HuH-7.5 (cell line): ENCODE measurements around the gene NF2.
"Not testable (repeated sequence)": the region's sequence is repeated elsewhere in the genome, so short reads cannot be mapped to it uniquely, and the experiment has no call there.

Experiments
- DNase-seq: peaks from one replicate; pipeline ENCODE4 v3.0.0; 2011; ENCODE audit warnings: low spot score

NF2 gene

DNA sequence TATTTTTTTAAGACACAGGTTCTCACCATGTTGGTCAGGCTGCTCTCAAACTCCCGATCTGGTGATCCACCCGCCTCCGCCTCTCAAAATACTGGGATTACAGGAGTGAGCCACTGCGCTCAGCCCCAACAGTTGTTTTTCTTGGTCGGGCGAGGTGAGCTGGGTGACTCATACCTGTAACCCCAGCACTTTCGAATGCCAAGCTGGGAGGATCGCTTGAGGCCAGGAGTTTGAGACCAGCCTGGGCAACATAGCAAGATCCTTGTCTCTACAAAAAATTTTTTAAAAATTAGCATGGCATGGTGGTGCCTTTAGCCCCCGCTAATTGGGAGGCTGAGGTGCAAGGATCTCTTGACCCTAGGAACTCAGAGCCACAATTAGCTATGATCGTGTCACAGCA, 7.0 kb upstream of the NF2 start:
- no peak for DNase-seq

DNA sequence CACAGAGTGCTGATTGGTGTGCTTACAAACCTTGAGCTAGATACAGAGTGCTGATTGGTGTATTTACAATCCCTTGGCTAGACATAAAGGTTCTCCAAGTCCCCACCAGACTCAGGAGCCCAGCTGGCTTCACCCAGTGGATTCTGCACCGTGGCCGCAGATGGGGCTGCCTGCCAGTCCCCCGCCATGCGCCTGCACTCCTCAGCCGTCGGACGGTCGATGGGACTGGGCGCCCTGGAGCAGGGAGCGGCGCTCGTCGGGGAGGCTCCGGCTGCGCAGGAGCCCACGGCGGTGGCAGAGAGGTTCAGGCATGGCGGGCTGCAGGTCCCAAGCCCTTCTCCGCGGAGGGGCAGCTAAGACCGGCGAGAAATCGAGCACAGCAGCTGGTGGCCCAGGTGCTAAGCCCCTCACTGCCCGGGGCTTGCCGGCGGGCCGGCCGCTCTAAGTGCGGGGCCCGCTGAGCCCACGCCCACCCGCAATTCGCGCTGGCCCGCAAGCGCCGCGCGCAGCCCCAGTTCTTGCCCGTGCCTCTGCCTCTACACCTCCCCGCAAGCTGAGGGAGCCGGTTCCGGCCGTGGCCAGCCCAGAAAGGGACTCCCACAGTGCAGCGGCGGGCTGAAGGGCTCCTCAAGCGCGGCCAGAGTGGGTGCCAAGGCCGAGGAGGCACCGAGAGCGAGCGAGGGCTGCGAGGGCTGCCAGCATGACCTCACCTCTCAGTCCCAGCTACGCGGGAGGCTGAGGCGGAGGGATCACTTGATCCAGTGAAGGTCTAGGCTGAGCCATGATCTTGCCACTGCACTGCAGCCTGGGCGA, 5.4 kb upstream of the NF2 start:
- not testable (repeated sequence) for DNase-seq

DNA sequence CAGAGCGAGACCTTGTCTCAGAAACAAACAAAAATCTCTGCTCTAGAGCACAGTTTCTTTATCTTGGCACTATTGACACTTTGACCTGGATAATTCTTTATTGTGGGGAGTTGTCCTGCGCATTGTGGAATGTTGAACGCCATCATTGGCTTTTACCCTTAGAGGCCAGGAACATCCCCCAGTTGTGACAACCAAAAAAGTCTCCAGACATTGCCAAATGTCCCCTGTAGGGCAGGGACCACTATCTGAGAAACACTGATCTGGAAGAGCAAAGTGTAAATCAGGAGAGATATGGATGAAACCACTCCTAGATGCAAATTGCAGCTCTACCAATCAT, 4.8 kb upstream of the NF2 start:
- no peak for DNase-seq

DNA sequence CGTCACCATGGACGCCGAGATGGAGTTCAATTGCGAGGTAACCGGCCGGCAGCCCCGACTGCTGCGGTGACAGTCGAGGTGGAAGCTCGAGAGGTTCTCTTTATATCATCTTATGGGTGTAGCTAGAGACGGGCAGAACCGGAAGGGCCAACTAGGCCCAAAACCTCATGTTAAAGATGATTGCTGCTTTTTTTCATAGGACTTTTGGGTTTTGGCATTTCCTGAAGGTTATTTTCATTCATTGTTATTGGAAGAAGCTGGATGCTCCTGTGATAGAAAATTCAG, 585 bp downstream of the NF2 start:
- DNase-seq, result no peak

DNA sequence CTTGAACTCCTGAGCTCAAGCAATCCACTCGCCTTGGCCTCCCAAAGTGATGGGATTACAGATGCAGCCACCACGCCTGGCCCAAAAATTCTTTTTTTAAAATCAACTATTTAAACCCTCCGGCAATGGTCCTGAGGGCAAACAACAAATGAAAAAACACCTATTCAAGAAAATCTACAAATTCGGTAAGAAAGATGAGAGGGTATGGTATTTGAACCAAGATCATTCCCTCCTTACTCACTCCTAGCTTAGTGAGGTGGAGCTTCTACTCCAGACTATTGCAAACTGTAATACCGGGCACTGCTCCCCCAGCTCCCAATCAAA, 2.1 kb downstream of the NF2 start:
- DNase-seq, result no peak

DNA sequence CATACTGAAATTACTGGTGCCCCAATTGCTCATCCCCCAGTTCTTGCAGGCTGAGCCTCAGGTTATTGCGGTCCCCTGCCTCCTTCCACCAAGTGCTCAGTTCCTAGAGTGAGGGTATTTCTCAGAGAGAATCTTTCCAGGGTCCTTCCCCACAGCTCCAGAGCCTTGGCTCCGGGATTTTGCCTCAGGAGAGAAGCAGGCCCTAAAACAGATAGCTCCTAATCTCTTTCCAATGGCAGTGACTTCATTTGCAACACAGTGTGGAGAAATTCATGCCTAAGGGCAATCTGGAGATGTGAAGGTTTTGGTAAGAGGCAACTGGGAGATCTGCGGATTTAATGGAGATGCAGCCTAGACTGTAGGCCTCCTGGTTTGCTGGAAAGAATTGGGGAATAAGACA, 2.9 kb downstream of the NF2 start:
- no peak for DNase-seq

DNA sequence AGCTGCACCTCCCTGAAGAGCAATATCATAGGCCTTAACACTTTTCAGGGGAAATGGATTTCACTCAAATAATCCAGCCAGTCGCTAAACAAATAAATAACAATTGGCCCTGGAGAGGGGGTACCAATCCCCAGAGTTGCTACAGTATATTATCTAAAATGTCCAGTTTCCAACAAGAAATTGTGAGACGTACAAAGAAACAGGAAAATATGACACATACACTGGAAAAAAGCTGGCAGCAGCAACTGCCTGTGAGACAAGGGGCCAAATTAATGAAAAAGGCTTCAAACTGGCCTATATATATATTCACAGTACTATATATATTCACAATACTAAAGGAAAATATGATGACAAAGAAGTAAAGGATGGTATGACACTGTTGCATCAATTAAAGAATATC, 4.0 kb downstream of the NF2 start:
- DNase-seq, result no peak

DNA sequence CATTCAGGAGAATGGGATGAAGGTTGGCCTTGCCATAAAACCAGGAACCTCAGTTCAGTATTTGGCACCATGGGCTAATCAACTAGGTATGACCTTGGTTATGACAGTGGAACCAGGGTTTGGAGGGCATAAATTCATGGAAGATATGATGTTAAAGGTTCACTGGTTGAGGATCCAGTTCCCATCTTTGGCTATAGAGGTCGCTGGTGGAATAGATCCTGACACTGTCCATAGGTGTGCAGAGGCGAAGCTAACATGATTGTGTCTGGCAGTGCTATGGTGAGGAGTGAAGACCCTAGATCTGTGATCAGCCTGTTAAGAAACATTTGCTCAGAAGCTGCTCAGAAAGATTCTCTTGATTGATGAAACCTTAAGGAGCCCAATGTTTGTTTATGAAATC, 5.7 kb downstream of the NF2 start:
- peak; percentile 42 for DNase-seq

DNA sequence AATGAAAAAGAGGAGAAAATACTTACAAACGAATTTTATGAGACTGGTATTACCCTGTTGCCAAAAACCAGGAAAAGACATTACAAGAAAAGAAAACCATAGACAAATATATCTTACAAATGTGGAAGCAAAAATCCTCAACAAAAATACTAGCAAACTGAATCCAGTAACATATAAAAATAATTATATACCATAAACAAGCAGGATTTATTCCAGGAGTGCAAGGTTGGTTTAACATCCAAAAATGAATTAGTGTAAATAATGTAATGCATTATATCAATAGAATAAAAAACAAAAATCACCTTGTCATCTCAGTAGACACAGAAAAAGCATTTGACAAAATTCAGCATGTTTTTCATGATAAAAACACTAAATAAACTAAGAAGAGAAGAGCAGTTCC, 7.3 kb downstream of the NF2 start:
- no peak for DNase-seq

DNA sequence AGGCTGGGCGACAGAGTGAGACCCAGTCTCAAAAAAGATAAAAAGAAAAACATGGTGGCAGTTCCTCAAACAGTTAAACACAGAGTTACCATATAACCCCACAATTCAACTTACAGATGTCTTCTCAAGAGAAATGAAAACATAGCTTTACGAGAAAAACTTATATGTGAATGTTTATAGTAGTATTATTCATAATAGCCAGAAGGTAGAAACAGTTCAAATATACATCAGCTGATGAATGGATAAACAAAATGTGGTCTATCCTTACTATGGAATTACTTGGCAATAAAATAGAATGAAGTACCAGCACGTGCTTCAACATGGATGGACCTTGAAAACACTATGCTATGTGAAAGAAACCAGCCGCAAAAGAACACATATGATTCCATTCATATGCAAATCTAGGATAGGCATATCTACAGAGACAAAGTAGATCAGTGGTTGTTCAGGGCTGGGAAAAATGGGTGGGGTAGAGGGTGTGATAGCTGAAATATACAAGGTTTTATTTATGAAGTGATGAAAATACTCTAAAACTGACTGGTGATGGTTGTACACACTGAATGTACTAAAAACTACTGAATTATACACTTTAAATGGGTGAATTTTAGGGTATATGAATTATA, 12.4 kb downstream of the NF2 start:
- no peak for DNase-seq

DNA sequence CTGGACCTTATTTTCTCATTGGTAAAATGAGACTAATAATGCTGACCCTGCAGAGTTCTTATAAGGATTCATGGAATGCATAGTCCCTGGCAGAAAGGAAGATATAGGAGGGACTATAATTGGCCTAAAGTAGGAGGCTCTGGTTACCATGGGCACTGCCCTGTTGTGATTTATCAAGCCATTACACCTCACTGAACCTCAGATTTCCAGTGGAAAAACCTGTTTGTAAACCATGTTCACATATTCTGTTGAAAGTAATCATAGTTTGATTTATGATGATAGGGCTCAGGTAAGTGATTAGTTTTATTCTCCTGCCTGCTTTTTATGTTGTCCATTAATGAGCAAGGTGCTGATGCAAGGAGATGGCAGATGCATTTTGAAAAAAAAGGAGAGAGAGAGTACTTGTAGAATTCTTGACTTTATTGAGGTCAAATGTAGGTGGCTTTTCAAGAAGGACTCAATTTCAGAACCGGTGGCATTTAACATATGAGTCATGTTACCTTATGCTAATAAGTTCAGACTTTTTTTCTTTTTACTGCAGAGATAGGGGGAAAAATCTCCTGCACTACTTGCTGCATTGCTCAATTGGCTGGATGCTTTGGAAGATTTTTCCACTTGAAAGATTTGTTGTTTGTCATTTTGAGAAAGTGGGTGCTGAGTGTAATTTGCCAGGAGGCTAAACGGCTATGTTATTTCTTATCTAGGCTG, 14.6 kb downstream of the NF2 start:
- DNase-seq, result no peak

DNA sequence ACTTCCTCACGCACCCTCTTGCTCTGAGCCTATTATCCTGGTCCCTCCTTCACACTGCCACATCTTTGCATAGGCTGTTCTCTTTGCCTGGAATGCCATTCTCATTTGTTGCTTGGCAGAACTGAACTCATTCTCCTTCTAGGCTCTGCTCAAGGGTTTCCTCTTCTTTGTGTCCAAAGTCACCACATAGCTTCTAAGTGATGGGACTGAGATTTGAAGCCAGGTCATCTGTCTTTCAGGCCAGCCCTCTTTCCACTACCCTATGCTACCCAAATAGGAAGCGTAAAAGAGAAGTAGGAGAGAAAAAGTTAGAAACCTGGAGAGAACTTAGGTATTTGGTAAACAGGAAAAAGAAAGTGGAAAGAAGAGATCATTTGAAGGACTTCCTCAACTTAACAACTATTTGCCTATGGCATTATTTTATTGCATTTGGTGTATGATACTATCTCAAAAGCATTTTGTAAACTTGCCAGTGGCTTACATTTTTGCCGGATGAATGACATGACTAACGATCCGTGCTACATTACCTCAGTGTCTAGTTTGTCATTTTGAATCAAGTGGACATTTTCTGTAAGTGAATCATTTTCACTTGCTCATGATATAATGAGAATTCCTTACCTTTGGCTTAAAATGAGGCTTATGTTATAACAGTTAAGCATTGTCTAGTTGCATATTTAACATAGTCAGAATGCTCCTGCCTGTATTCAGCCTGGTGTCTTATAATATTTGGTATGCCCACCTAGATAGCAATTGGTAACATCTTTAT, 18.5 kb downstream of the NF2 start:
- no peak for DNase-seq

DNA sequence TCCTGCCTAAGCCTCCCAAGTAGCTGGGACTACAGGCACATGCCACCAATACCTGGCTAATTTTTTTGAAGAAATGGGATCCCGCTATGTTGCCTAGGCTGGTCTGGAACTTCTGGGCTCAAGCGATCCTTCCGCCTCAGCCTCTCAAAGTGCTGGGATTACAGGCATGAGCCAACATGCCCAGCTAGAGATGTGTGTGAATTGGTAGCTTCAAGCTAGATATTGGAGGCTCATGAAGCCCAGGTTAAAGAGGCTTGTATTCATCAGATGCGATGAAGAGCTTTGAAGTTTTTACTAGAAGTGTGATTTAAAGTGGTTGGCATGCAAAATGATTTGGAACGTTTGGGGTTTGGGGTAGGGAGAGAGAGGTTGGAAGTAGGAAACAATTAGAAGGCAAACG, 19.6 kb downstream of the NF2 start:
- DNase-seq, result no peak

DNA sequence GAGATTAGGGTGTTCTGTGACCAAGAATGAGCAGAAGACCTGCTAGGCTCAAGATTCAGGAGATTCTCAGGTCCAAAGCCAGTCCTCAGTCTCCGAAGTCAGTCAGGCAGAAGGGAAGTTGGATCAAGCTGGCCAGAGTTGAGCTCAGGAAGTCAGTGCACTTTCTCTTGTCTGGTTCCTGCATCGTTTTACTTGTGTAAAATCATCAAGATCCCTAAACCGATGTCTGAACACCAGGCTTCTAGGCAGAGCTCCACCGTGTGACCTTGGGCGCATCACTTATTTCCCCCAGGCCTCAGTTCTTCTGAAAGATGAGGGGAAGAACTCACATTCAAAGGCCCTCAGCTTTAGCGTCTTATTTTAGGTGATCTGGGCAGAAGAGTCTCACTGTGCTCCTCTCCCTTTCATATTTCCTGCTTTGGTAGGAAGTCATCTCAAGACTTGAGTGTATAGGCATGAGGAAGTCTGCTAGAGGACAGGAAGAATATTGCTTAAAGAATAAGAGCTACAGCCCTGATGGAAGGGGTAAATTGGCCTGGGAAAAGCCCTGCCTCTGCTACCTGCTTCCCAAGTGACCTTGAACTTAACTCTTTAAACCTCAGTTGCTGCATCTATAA, 20.2 kb downstream of the NF2 start:
- no peak for DNase-seq

DNA sequence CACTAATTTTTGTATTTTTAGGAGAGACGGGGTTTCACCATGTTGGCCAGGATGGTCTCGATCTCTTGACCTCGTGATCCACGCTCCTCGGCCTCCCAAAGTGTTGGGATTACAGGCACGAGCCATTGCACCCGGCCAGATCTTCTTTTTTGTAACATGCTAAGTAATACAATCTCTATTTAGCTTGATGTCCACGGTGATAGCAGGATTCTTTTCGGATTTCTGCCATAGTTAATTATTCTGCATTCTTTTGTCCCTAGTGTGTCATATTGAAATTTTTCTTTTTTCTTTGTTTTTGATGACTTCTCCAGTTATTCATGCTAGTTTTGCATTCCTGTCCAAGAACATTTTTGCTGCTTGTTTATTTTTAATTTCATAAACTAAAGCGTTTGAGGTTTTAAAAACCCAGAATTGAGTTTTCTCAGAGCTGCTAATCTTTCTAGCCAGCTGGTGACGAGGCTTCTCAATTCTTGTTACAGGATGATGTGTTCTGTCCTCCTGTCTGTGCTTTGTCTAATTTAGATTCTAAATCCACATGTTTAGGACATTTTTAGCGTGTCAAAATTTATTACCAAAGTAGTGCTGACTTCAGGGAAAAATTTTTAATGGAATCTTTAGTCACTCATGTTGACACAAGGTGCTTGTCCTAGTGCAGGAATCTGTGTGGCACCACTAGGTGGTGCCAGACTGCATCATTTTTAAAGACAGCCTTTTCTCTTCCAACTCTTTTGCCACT, 21.8 kb downstream of the NF2 start:
- DNase-seq, result peak; percentile 47

DNA sequence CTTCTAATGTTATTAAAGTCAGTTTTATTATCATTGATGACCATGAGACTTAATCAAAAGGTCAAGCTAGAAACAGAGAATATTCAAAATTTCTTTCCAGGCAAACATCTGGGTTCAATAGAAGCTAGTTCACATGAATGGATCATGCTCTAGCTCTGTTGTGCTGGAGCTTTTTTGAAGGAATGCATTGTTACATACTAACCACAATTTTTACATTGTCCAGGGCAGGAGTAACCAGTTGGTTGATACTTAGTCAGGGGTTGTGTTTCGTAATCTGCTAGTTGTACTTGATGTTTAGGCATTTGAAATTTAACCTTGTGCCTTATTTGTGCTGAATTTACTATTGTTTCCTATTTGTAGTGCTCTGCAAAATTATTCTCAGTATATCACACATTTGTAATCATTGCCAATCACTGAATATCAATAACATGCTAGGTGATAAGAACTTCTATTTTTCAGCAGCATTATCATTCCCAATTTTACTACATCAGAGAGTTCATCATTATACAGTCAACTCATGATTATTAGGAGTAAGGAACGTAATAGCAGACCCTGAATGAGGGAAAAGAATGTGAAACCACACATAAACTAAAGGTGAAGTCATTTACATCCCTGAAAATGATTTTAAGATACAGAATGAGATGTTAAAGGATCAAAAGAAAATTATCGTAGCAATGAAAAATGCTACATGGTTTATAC, 23.2 kb downstream of the NF2 start:
- no peak for DNase-seq

DNA sequence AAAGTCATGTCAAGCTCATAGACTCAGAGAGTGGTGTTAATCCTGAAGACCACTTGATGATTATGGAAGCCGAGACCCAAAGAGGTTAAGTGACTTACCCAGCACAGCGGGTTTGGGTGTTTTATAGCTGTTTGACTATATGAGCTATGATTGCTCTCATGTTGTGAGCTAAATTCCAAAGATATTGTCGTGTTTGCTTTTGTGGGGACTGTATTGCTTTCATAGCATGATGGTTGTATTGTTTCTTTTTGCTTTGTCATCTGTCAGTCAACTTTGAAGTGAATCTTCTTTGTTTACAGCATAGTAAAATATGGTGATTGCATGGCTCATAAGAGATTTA, 23.7 kb downstream of the NF2 start:
- DNase-seq, result no peak

DNA sequence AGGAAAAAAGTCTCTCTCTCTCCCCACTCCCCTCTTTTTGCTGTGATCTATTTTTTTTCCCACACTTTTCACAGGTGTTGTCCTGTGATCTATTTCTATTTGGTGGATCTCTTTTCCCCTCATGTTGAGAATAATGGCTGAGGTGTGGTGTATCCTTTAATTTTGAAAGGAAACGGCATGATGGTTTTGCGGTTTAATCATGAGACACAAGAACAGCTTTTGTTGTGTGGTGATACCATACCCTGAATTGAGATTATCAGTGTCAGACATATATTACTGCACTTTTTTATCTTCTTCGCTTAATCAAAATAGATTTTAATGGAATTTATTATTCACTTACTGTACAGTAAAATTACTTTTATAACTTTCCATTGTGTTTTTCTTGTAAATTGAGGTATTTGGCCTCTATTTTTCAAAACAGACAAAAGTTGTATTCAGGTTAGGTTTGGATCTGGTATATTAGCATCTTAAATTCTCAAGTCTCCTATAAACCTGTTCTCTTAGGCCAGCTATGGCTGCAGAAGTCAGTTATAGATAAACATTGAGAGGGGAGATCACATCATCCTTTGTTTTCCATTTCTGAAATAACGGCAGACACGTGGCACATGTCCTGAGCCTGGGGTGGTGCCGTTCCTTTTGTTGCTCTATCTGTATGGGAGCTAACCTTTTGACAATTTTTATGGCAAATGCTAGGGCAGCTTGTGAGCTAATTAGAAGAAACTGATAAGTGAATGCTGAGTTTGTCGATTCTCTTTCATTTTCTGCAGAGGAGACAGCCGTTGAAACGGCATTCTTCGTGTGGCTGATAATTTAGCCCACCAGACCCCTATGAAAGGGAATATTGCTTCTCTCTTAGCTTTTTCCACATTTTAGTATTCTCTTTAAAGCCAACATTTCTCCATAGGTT, 25.8 kb downstream of the NF2 start:
- DNase-seq, result no peak

DNA sequence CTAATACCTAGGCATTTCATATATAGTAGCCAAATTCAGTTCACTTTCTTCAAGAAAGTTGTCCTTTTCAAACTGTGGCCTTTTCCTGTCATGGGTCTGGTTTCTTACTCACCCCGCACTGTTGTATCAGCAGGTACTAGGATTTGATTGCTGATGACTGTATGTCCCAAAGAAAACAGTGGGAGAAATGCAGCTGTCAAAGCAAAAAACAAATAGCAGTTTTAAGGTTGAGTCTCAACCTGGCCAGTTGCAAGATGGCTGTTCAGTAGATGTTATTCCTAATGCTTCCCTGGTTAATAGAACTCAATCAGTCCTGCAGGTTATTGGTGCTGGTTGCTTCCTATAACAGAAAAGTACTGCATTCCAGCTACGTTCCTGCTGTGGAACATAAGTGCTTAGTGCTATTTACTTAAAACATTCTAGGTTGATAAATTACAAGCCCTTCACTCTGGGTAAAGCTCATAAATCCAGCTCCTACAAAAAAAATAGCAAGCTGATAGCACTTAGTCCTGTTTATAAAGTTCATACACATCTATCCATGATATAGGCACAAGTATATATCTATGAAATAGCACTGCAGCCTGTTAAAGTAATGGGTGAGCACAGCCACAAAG, 26.6 kb downstream of the NF2 start:
- DNase-seq, result no peak

DNA sequence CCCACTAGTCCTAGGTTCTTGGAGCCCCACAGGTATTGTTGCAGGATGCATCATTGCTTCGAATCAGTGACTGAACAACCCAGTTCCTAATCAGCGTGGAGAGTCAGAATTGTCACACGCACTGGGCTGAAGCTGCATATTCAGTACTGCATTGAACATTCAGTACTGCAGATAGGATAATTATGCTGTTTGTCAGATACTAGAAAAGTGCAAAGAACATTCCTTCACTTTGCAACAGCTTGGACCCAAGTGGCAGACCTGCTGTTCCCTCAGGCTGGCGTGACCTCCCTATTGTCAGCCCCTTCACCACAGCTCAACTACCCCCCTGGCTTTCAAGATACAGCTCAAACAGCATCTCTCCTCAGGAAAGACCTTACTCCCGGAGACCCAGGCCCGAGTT, 27.6 kb downstream of the NF2 start:
- DNase-seq, result no peak
